GM18951 (cell line): ENCODE results near the gene EFHC2.

Experiments used
- POLR2A ChIP-seq: IDR thresholded peaks from 4 replicates; pipeline ENCODE4 v1.6.1; 2011; ENCODE audit warnings: mild to moderate bottlenecking; ENCODE audit not compliant: insufficient read length, insufficient read depth; ENCODE audit errors: extremely low read depth
- in situ Hi-C: fragments of 300-500 bp; cut with MboI; formaldehyde crosslinking; loops from one replicate; pipeline ENCODE4 v1.12.0; 2022; ENCODE audit warnings: low sequenced_read_pairs, mixed read lengths, inconsistent platforms; ENCODE audit not compliant: unreplicated experiment

Gene EFHC2

DNA sequence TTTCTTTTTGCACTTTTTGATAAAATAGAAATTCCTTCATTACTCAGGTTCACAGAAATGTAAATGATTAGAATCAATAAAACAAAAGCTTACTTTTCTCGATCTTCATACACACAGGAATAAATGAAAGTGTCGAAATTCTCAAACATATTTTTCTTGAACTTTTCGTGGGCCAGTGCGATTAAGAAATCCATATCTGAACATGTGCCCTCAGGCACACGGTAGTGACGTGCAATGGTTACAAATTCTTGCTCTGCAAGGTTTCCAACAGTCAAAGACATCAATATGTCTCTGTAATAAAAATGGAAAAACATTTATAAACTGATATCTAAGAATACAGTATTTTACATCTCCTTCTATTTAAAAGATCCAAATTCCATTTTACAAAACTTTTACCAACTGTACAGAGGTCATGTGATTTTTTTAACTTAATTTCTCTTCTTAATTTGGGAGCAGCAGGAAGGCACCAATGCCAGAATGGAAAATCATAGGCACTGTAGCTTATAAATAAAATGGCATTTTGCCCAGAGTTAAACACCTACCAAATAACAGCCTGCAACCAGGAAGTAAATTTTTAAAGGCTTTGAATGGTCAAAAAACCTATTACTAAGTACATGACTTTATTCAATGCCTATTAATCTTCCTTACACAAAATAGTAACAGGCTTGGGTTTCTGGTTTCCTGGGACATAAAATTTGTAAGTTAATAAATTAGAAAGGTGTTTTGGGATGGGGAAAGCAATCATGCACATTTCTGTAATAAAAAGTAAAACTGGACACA, 165.0 kb downstream of the EFHC2 start:
- no peak for TF ChIP-seq POLR2A
- in situ Hi-C loops, result no loop called here

DNA sequence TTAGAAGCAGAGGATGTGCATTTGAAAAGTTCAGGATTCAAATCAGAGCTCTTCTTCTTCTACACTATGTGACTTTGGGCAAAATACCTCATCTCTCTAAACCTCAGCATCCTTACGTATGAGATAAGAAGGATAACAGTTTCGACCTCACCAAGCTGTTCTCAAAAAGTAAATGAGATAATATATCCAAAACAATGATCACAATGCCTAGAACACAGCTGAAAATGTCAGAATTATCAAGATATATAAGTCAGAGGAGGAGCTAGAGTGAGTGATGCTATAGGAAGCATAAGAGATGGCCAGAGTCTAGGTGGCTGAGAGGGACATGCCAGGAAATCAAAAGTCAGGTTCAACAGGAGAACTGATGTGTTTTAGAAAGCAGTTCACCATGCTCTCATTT, 168.0 kb downstream of the EFHC2 start:
- in situ Hi-C loops, result no loop called here
- TF ChIP-seq POLR2A, result no peak

DNA sequence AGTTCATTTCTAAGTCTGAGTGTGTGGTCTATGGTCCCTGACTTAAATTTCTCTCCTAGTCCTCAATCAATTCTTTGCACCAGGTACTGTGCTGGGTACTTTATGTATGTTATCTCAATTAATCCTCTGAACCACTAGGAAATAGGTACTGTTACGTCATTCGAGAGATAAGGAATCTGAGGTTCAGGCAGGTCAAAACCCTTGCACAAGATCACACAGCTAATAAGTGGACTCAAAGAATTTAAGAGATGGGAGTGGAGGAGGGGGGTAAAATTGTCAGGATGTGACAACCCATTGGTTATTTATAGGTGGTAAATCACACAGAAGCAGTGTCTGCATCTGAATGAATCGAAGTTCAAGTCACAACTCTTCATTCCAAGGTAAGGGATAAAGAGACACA, 169.4 kb downstream of the EFHC2 start:
- no peak for TF ChIP-seq POLR2A
- in situ Hi-C loops, result no loop called here

DNA sequence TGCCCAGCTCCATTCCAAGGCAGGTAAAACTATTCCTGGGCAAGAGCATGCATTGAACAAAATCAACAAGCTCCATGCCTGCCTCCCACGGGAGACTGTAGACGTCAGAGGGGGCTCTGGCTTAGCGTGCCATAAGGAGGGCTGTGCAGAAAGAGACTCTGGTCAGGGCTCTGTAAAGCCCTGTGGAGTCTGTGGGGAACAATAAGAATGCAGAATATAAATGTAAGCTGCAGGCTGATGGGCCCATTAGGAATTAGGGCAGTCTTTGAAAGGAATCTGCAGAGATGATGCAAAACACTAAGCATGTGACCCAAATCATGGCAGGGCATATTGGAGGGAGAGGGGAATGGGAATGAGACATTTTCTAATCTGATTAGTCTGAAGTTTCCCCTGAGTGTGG, 170.3 kb downstream of the EFHC2 start:
- in situ Hi-C loops, result no loop called here
- no peak for TF ChIP-seq POLR2A

- in situ Hi-C loops, result no loop called here
Measured at GRCh38 chrX:44167116-44167515, 176.4 kb downstream of the EFHC2 start.

DNA sequence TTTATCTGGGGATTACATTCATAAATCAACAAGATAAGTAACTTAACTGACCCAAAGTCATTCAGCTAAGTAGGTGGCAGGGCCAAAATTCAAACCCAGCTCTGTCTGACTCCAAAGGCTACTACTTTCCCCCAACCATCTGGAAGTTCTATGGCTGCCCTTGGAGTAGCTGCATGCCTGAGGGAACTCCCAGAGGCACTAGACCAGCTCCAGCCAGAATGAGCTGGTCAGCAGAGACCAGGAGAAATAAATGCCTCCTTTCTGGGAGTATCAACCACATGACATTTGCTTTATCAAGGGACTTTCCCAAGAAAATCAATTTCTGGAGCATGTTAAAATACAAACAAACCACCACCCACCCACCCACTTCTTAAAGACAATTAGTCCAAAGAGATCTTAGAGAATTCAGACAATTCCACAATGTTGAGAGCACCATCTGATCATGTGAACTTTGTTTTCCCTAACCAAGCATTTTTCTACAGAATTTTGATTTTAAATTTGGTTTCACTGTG, 180.5 kb downstream of the EFHC2 start:
- TF ChIP-seq POLR2A, result no peak
- in situ Hi-C loops, result no loop called here

More at GRCh38 chrX:44167116-44167515, 176.4 kb downstream of the EFHC2 start:
- no peak for TF ChIP-seq POLR2A

DNA sequence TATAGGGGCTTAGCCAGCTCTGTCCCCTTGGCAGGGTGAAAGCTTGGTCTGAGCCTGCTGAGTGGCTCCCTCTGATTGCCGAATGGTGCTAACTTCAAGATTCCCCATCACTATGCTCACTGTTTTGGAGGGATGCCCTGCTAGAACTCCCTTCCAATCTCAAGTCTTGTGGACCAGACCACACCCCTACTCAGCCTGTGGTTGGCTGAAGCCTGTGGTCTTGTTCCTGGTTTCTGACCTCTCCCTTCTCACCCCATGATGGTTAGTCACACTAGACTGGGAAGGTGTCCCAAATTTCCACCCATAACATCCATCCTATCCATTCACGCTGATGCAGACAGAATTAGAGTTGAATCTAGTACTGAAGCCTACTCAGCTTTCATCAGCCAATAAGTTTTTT, 185.6 kb downstream of the EFHC2 start:
- in situ Hi-C loops, result no loop called here
- no peak for TF ChIP-seq POLR2A

GRCh38 chrX:44157283-44157682, 186.2 kb downstream of the EFHC2 start:
- no peak for TF ChIP-seq POLR2A
- in situ Hi-C loops, result no loop called here

DNA sequence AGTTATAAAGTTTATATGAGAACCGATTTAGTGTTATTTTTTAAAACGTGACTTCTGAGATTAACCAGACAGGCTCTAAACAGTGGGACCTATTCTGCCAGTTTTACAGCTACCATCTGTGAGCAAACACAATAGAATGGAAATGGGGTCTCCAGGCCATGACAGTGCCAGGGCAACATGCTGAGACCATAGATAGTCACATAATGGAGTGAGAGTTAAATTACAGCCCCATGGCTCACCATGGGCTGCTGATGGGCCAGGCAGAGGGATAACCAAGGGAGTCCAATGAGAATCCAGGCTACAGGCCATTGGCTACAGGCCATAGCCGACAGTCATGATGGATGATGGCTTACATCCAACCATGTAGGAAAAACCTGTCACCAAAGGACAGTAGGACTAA, 186.7 kb downstream of the EFHC2 start:
- in situ Hi-C loops, result no loop called here
- TF ChIP-seq POLR2A, result no peak

GRCh38 chrX:44155126-44155525, 188.3 kb downstream of the EFHC2 start:
- TF ChIP-seq POLR2A, result no peak
- in situ Hi-C loops, result no loop called here

GRCh38 chrX:44152852-44153251, 190.6 kb downstream of the EFHC2 start:
- no peak for TF ChIP-seq POLR2A
- in situ Hi-C loops, result no loop called here

DNA sequence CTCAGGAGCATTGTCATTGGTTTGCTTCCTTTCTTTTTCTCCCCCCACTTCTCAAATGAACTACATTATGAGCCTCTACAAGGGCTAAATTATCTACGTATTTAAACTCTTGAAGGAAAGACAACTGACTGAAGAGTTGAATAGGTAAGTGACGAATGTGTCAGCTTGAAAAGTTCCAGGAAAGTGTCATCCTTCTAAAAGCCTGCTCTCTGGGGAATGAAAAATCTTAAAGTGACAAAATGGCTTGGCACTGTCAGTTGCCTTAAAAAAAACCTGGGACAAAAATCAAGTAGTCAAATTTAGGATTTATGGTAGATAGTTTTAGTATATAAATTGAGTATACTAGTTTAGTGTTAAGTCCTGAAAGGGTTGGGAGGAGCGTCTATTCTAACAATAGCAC, 196.3 kb downstream of the EFHC2 start:
- no peak for TF ChIP-seq POLR2A
- in situ Hi-C loops, result no loop called here

- in situ Hi-C loops, result no loop called here
Measured at GRCh38 chrX:44144177-44144945, 199.1 kb downstream of the EFHC2 start.

GRCh38 chrX:44143061-44143602, 200.3 kb downstream of the EFHC2 start:
- in situ Hi-C loops, result no loop called here
- TF ChIP-seq POLR2A, result no peak

More at GRCh38 chrX:44144177-44144945, 199.1 kb downstream of the EFHC2 start:
- TF ChIP-seq POLR2A, result no peak

- in situ Hi-C loops, result no loop called here
- TF ChIP-seq POLR2A, result no peak
Measured at GRCh38 chrX:44130189-44130588, 213.3 kb downstream of the EFHC2 start.
